A204.1 (cell line): ENCODE data around the gene NEDD8.

Source experiments
- FAIRE-seq: peaks from 2 replicates; lab custom pipeline; 2012; peaks lifted over from hg19 to GRCh38; lab: Jason Lieb, UNC

The NEDD8 gene

GRCh38 chr14:24262821-24263733, 30.9 kb upstream of the NEDD8 start, which contains the start of gene TGM1:
Gene TGM1 (minus strand): TSS chr14:24263177. CDS start chr14:24262352, 825 bp downstream.
- FAIRE-seq: no peak

DNA sequence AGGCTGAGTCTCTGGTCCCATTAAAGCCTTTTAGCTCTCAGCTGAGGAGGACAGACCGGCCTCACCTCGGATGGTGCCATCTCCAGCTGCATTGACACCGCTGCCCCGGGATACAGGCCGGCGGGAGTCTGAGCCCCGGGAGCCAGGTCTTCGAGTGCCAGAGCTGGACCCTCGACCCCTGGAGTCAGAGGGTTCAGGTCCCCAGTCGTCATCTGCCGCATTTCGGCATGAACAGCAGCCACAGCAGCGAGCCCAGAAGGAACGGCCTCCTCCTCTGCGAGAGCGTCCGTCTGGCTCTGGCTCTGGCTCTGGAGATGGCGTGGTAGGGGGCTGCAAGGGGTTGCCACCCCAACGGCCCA, 29.8 kb upstream of the NEDD8 start:
- FAIRE-seq: no peak

- FAIRE-seq: no peak
Observed at GRCh38 chr14:24261256-24261968, 29.2 kb upstream of the NEDD8 start.

GRCh38 chr14:24260780-24261157, 28.6 kb upstream of the NEDD8 start:
- no peak for FAIRE-seq

DNA sequence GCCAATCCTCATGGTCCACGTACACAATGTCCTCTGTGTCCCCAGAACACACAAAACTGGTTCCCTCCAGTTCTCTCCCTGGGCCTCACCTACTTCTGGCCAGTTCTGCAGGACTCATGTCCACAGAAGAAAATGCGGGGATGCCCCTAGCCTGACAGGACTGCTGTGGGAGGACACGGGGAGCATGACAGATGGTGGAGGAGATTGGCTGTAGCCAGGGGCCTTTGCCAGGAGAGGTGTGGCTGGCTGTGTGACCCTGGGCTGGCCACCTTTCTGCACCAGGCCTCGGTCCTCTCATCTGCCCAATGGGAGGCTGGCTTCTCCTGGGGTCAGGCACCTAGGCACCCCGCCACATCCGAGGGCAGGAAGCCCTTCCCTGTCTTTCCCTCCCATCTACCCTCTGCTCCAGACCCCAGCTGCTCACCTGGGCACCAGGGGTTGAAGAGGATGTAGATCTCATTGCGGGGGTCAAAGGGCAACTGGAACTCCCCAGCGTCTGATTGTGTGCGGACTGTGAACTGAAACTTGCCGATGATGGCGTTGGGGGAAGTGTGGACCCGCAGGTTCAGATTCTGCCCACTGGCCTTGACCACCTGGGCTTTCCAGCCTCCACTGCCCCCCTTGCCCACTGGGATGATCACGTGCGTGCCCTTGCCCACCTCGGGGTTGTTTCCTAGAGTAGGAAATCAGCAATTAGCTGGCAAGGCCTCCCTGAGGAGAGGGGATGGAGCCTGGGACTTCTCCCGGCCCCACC, 28.0 kb upstream of the NEDD8 start:
- no peak for FAIRE-seq

DNA sequence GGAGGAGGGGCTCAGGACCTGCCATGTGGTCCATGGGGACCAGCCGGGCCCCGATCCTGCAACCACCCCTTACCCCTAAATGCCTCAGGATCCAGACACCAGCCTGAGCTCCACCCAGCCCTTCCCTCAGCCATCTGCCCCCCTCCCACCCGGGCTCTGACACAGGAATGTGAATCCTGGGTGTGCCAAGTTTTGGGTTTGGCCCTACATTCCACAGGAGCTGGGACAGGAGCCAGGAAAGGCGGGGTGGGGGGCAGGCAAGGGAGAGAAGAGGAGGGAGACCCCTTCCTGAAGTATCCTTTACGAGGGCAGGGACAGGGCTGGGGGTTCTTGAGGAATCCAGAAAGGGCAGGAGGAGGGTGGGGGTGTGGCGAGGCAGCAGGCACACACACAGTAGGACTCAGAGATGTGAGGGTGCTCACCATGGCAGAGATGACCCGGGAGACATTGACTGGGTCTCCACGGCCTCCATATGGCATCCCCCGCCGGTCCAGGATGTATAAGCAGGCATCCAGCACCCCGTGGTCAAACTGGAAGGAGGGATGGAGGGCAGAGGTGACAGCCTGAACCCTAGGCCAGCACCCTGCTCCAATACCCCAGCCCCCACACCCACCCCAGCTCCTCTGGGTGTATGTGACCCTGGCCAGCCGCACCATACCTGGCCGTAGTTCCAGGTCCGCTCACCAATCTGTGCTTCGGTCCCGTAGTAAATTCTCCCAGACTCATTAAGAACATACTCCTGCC, 27.3 kb upstream of the NEDD8 start:
- no peak for FAIRE-seq

- FAIRE-seq: no peak
Observed at GRCh38 chr14:24258548-24259265, 26.5 kb upstream of the NEDD8 start.

DNA sequence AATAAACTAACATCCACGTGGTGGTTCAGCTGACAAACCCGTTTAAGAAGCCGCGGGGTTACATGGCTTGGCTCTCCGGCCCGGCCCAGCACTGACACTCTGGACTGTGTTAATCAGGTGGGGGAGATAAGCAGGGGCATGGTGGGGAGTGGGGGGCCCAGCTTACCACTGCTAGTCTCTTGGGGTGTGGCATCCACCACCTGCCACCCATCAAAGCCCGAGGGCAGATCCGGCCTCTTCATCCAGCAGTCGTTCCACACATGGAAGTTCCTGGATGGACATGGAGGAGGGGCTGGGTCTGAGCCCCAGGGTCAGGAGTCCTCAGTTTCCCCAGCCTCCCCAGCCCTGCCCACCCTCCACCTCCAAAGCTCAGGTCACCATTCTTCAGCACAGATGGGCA, 26.0 kb upstream of the NEDD8 start:
- FAIRE-seq: no peak

- FAIRE-seq: no peak
Observed at GRCh38 chr14:24256960-24257359, 24.8 kb upstream of the NEDD8 start.

- no peak for FAIRE-seq
Observed at GRCh38 chr14:24255931-24256711, 24.0 kb upstream of the NEDD8 start.

DNA sequence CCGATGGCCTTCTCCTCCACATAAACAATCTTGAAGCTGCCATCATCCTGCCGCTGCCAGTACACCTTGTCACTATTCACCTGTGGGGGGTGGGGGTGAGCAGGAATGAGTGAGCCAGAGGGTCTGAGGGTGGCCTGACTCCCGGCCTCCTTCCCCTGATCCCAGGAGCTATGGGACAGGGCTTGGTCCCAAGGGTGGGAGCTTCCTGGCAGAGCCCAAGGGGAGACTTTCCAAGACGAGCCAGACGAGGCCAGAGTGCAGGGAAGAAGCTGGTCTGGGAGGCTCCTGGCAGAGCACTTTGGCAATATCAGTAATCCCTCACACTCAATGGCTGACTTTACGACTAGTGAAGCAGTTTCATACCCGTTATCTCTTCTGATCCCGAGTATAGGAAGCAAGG, 23.3 kb upstream of the NEDD8 start:
- no peak for FAIRE-seq

GRCh38 chr14:24254630-24255392, 22.6 kb upstream of the NEDD8 start:
- FAIRE-seq: no peak

- FAIRE-seq: no peak
Observed at GRCh38 chr14:24253936-24254335, 21.8 kb upstream of the NEDD8 start.

- no peak for FAIRE-seq
Observed at GRCh38 chr14:24252289-24253124, 20.3 kb upstream of the NEDD8 start.

DNA sequence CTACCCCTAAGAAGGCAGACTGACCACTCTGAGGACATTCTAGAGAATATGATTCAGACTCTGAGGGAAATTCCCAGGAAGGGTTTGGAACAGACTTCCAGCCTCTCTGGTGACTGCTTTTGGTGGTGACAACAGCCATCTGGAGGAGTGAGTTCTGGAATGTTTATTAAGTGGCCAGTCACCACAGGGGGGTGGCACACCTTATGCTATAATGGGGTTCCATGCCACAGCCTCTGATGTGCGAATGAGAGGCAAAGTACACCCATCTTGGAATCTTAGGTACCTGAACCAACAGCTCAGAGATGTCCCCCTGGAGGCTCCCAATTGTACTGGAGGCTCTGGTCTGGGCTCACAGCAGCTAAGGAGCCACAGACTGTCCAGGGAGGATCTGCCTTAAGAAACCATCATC, 19.7 kb upstream of the NEDD8 start:
- no peak for FAIRE-seq

- FAIRE-seq: no peak
Observed at GRCh38 chr14:24250354-24250753, 18.2 kb upstream of the NEDD8 start.

GRCh38 chr14:24249230-24250021, 17.3 kb upstream of the NEDD8 start:
- no peak for FAIRE-seq

GRCh38 chr14:24247422-24247821, 15.3 kb upstream of the NEDD8 start:
- no peak for FAIRE-seq
